ENCODE measurements around the gene SEPTIN1.
"Not testable (repeated sequence)": the region's sequence is repeated elsewhere in the genome, so short reads cannot be mapped to it uniquely, and the experiment has no call there.

GRCh38 chr16:30335028-30335597 is 47.2 kb downstream of the SEPTIN1 start:
- TF ChIP-seq CTCF (conservative IDR thresholded peaks at IDR 0.05; ENCODE audit: low read length); EZH2phosphoT487 (IDR thresholded peaks at IDR 0.05; ENCODE audit: borderline replicate concordance): not testable (repeated sequence)
